Measurements from ENCODE around the gene DNAH8.
"Not testable (repeated sequence)": the region's sequence is repeated elsewhere in the genome, so short reads cannot be mapped to it uniquely, and the experiment has no call there.

DNAH8 gene

GRCh38 chr6:38784506-38785235 is 69.6 kb downstream of the DNAH8 start:
- no peak overlapping the region for H3K9ac ChIP-seq (ENCODE audit: low read length)

GRCh38 chr6:38786486-38786885 is 71.4 kb downstream of the DNAH8 start:
- Histone ChIP-seq H3K4me1 (ENCODE audit: control insufficient read depth, low read depth, low read length) (peaks cover 12% of the 10 kb centered on the region), H3K9me3 (ENCODE audit: control insufficient read depth, low read depth, low read length) (no peaks in the 10 kb centered on the region), H3K27me3 (ENCODE audit: control insufficient read depth, insufficient read depth, low read length) (no peaks in the 10 kb centered on the region), H3K4me3 (ENCODE audit: low read length) (no peak overlapping the region), H3K9ac (ENCODE audit: low read length) (no peak overlapping the region), H3K36me3 (ENCODE audit: control insufficient read depth, low read depth, low read length) (no peaks in the 10 kb centered on the region), H3K27ac (ENCODE audit: low read length) (no peak overlapping the region)

More at GRCh38 chr6:38784506-38785235, 69.6 kb downstream of the DNAH8 start:
- Histone ChIP-seq H3K36me3 (ENCODE audit: control insufficient read depth, low read depth, low read length) (no peaks in the 10 kb centered on the region), H3K27ac (ENCODE audit: low read length) (no peak overlapping the region), H3K4me1 (ENCODE audit: control insufficient read depth, low read depth, low read length) (peaks cover 12% of the 10 kb centered on the region), H3K9me3 (ENCODE audit: control insufficient read depth, low read depth, low read length) (no peaks in the 10 kb centered on the region), H3K27me3 (ENCODE audit: control insufficient read depth, insufficient read depth, low read length) (no peaks in the 10 kb centered on the region), H3K4me3 (ENCODE audit: low read length) (no peak overlapping the region)

- Histone ChIP-seq H3K27ac (ENCODE audit: low read length) (no peak overlapping the region), H3K4me3 (ENCODE audit: low read length) (no peak overlapping the region), H3K4me1 (ENCODE audit: control insufficient read depth, low read depth, low read length) (peaks cover 3% of the 10 kb centered on the region), H3K9me3 (ENCODE audit: control insufficient read depth, low read depth, low read length) (no peaks in the 10 kb centered on the region), H3K36me3 (ENCODE audit: control insufficient read depth, low read depth, low read length) (no peaks in the 10 kb centered on the region), H3K27me3 (ENCODE audit: control insufficient read depth, insufficient read depth, low read length) (no peaks in the 10 kb centered on the region), H3K9ac (ENCODE audit: low read length) (no peak overlapping the region)
Measured at GRCh38 chr6:38789256-38789655, 74.1 kb downstream of the DNAH8 start.

- H3K27me3 ChIP-seq (ENCODE audit: control insufficient read depth, insufficient read depth, low read length): no peaks in the 10 kb centered on the region
- no peaks in the 10 kb centered on the region for H3K9me3 ChIP-seq (ENCODE audit: control insufficient read depth, low read depth, low read length)
- no peak overlapping the region for H3K4me3 ChIP-seq (ENCODE audit: low read length)
- H3K36me3 ChIP-seq (ENCODE audit: control insufficient read depth, low read depth, low read length): no peaks in the 10 kb centered on the region
- no peaks in the 10 kb centered on the region for H3K4me1 ChIP-seq (ENCODE audit: control insufficient read depth, low read depth, low read length)
- no peak overlapping the region for H3K27ac ChIP-seq (ENCODE audit: low read length)
- H3K9ac ChIP-seq (ENCODE audit: low read length): no peak overlapping the region
Measured at GRCh38 chr6:38792356-38792755, 77.2 kb downstream of the DNAH8 start.

- H3K9ac ChIP-seq (ENCODE audit: low read length): no peak overlapping the region
- H3K9me3 ChIP-seq (ENCODE audit: control insufficient read depth, low read depth, low read length): no peaks in the 10 kb centered on the region
- no peaks in the 10 kb centered on the region for H3K4me1 ChIP-seq (ENCODE audit: control insufficient read depth, low read depth, low read length)
- no peaks in the 10 kb centered on the region for H3K36me3 ChIP-seq (ENCODE audit: control insufficient read depth, low read depth, low read length)
- H3K27me3 ChIP-seq (ENCODE audit: control insufficient read depth, insufficient read depth, low read length): no peaks in the 10 kb centered on the region
- no peak overlapping the region for H3K4me3 ChIP-seq (ENCODE audit: low read length)
- no peak overlapping the region for H3K27ac ChIP-seq (ENCODE audit: low read length)
Measured at GRCh38 chr6:38794682-38795081, 79.6 kb downstream of the DNAH8 start.

GRCh38 chr6:38796006-38796405 is 80.9 kb downstream of the DNAH8 start:
- H3K9ac ChIP-seq (ENCODE audit: low read length): no peak overlapping the region
- H3K4me1 ChIP-seq (ENCODE audit: control insufficient read depth, low read depth, low read length): no peaks in the 10 kb centered on the region
- no peak overlapping the region for H3K27ac ChIP-seq (ENCODE audit: low read length)
- H3K9me3 ChIP-seq (ENCODE audit: control insufficient read depth, low read depth, low read length): no peaks in the 10 kb centered on the region
- H3K36me3 ChIP-seq (ENCODE audit: control insufficient read depth, low read depth, low read length): no peaks in the 10 kb centered on the region
- H3K27me3 ChIP-seq (ENCODE audit: control insufficient read depth, insufficient read depth, low read length): no peaks in the 10 kb centered on the region
- H3K4me3 ChIP-seq (ENCODE audit: low read length): no peak overlapping the region

- H3K27ac ChIP-seq (ENCODE audit: low read length); H3K9ac ChIP-seq (ENCODE audit: low read length); H3K4me3 ChIP-seq (ENCODE audit: low read length); H3K4me1 ChIP-seq (ENCODE audit: control insufficient read depth, low read depth, low read length); H3K36me3 ChIP-seq (ENCODE audit: control insufficient read depth, low read depth, low read length); H3K27me3 ChIP-seq (ENCODE audit: control insufficient read depth, insufficient read depth, low read length); H3K9me3 ChIP-seq (ENCODE audit: control insufficient read depth, low read depth, low read length): not testable (repeated sequence)
Measured at GRCh38 chr6:38796437-38796836, 81.3 kb downstream of the DNAH8 start.

- Histone ChIP-seq H3K4me1 (ENCODE audit: control insufficient read depth, low read depth, low read length) (no peaks in the 10 kb centered on the region), H3K9me3 (ENCODE audit: control insufficient read depth, low read depth, low read length) (no peaks in the 10 kb centered on the region), H3K9ac (ENCODE audit: low read length) (no peak overlapping the region), H3K27me3 (ENCODE audit: control insufficient read depth, insufficient read depth, low read length) (no peaks in the 10 kb centered on the region), H3K27ac (ENCODE audit: low read length) (no peak overlapping the region), H3K36me3 (ENCODE audit: control insufficient read depth, low read depth, low read length) (no peaks in the 10 kb centered on the region), H3K4me3 (ENCODE audit: low read length) (no peak overlapping the region)
Measured at GRCh38 chr6:38796850-38797249, 81.7 kb downstream of the DNAH8 start.

GRCh38 chr6:38797391-38797790 is 82.3 kb downstream of the DNAH8 start:
- Histone ChIP-seq H3K4me3 (ENCODE audit: low read length) (no peak overlapping the region), H3K27me3 (ENCODE audit: control insufficient read depth, insufficient read depth, low read length) (no peaks in the 10 kb centered on the region), H3K27ac (ENCODE audit: low read length) (no peak overlapping the region), H3K4me1 (ENCODE audit: control insufficient read depth, low read depth, low read length) (no peaks in the 10 kb centered on the region), H3K36me3 (ENCODE audit: control insufficient read depth, low read depth, low read length) (no peaks in the 10 kb centered on the region), H3K9me3 (ENCODE audit: control insufficient read depth, low read depth, low read length) (no peaks in the 10 kb centered on the region), H3K9ac (ENCODE audit: low read length) (no peak overlapping the region)

- no peaks in the 10 kb centered on the region for H3K36me3 ChIP-seq (ENCODE audit: control insufficient read depth, low read depth, low read length)
- H3K4me3 ChIP-seq (ENCODE audit: low read length): no peak overlapping the region
- no peak overlapping the region for H3K9ac ChIP-seq (ENCODE audit: low read length)
- H3K27me3 ChIP-seq (ENCODE audit: control insufficient read depth, insufficient read depth, low read length): no peaks in the 10 kb centered on the region
- no peaks in the 10 kb centered on the region for H3K4me1 ChIP-seq (ENCODE audit: control insufficient read depth, low read depth, low read length)
- no peak overlapping the region for H3K27ac ChIP-seq (ENCODE audit: low read length)
- no peaks in the 10 kb centered on the region for H3K9me3 ChIP-seq (ENCODE audit: control insufficient read depth, low read depth, low read length)
Measured at GRCh38 chr6:38799529-38800184, 84.5 kb downstream of the DNAH8 start.

GRCh38 chr6:38801305-38801704 is 86.2 kb downstream of the DNAH8 start:
- Histone ChIP-seq H3K9ac (ENCODE audit: low read length) (no peak overlapping the region), H3K4me1 (ENCODE audit: control insufficient read depth, low read depth, low read length) (no peaks in the 10 kb centered on the region)

GRCh38 chr6:38802497-38802896 is 87.4 kb downstream of the DNAH8 start:
- Histone ChIP-seq H3K27ac (ENCODE audit: low read length) (no peak overlapping the region), H3K9me3 (ENCODE audit: control insufficient read depth, low read depth, low read length) (no peaks in the 10 kb centered on the region)

More at GRCh38 chr6:38801305-38801704, 86.2 kb downstream of the DNAH8 start:
- no peaks in the 10 kb centered on the region for H3K27me3 ChIP-seq (ENCODE audit: control insufficient read depth, insufficient read depth, low read length)
- H3K9me3 ChIP-seq (ENCODE audit: control insufficient read depth, low read depth, low read length): no peaks in the 10 kb centered on the region
- no peaks in the 10 kb centered on the region for H3K36me3 ChIP-seq (ENCODE audit: control insufficient read depth, low read depth, low read length)
- no peak overlapping the region for H3K27ac ChIP-seq (ENCODE audit: low read length)
- H3K4me3 ChIP-seq (ENCODE audit: low read length): no peak overlapping the region

More at GRCh38 chr6:38802497-38802896, 87.4 kb downstream of the DNAH8 start:
- Histone ChIP-seq H3K36me3 (ENCODE audit: control insufficient read depth, low read depth, low read length) (no peaks in the 10 kb centered on the region), H3K4me3 (ENCODE audit: low read length) (no peak overlapping the region), H3K4me1 (ENCODE audit: control insufficient read depth, low read depth, low read length) (no peaks in the 10 kb centered on the region), H3K27me3 (ENCODE audit: control insufficient read depth, insufficient read depth, low read length) (no peaks in the 10 kb centered on the region), H3K9ac (ENCODE audit: low read length) (no peak overlapping the region)
